GM20000 (cell line): Measurements from ENCODE around the gene PIK3R3.
A peak's percentile ranks its signal among the peaks of the same experiment; 100 is the strongest.

Experiments used
- DNase-seq: peaks from one replicate; pipeline ENCODE4 v3.0.0; 2012; ENCODE audit warnings: low spot score
- CTCF ChIP-seq: IDR thresholded peaks from 2 replicates; pipeline ENCODE4 v1.5.1; 2012; ENCODE audit warnings: mild to moderate bottlenecking, control low read depth; ENCODE audit errors: extremely low read depth, missing control alignments

The PIK3R3 gene

GRCh38 chr1:46153228-46153627 lies 20.8 kb upstream of the PIK3R3 start:
- DNase-seq = no peak
- TF ChIP-seq CTCF = no peak

GRCh38 chr1:46152016-46152415 lies 19.6 kb upstream of the PIK3R3 start:
- no peak for DNase-seq
- no peak for TF ChIP-seq CTCF

- no peak for TF ChIP-seq CTCF
- DNase-seq = no peak
Observed at GRCh38 chr1:46150085-46150484, 17.7 kb upstream of the PIK3R3 start.

- no peak for TF ChIP-seq CTCF
- DNase-seq = no peak
Observed at GRCh38 chr1:46148318-46148717, 15.9 kb upstream of the PIK3R3 start.

GRCh38 chr1:46137916-46138315 lies 5.5 kb upstream of the PIK3R3 start:
- DNase-seq = no peak

GRCh38 chr1:46136711-46137110 lies 4.3 kb upstream of the PIK3R3 start:
- no peak for DNase-seq
- no peak for TF ChIP-seq CTCF

More at GRCh38 chr1:46137916-46138315, 5.5 kb upstream of the PIK3R3 start:
- TF ChIP-seq CTCF = no peak

- TF ChIP-seq CTCF = no peak
- peak; percentile 29 for DNase-seq
Observed at GRCh38 chr1:46134660-46135331, 2.4 kb upstream of the PIK3R3 start.
